ENCODE measurements around the gene LYZ.

Gene LYZ

DNA sequence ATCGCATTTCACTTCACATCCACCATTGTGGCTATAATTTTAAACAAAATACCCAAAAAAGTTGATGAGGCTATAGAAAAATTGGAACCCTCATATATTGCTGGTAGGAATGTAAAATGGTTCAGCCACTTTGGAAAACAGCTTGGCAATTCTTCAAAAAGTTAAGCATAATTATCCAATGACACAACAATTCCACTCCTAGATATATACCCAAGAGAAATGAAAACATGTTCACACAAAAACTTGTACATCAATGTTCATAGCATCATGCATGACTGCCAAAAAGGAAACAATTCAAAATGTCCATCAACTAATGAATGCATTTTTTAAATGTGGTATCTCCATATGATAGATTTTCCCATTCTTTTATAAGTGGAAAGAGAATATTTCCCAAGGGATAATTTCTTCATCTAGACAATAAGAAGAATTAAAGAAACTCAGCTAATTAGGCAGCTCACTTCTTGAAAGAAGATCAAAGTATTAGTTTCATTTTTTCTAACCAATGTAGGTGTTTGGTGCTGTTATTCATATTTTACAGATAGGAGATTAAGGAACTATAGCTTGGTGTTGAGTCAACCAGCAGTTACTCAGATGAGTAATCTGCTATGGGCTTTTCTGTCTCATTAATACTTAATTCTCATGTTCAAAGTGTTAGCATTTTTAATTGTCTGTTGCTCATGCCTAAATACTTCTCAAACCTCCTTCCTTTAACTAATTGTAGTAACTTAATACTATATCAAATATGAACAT is 44.2 kb downstream of the LYZ start:
- TF ChIP-seq GATA2 (IDR thresholded peaks at IDR 0.05; ENCODE audit: low read depth, low read length) (no peak), GATA3 (IDR thresholded peaks at IDR 0.05; ENCODE audit: low read depth, low read length) (no peak)

- TF ChIP-seq GATA2 (IDR thresholded peaks at IDR 0.05; ENCODE audit: low read depth, low read length) (no peak), GATA3 (IDR thresholded peaks at IDR 0.05; ENCODE audit: low read depth, low read length) (no peak)
Observed at GRCh38 chr12:69396041-69396440, 47.9 kb downstream of the LYZ start.

DNA sequence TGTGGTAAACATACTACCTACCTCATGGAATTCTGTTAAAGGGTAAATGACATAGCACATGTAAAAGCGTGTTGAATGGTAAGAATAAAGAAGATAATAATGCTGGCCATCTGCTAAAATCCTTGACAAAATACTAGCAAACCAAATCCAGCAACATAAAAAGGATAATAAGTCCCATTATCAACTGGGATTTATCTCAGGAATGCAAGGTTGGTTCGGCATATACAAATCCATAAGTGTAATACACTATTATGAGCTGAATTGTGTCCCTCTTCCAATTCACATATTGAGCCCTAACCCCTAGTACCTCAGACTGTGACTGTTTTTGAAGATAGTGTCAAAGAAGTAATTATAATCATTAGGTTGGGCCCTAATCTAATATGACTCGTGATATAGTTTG is 48.8 kb downstream of the LYZ start:
- no peak for TF ChIP-seq GATA2 (IDR thresholded peaks at IDR 0.05; ENCODE audit: low read depth, low read length)
- no peak for TF ChIP-seq GATA3 (IDR thresholded peaks at IDR 0.05; ENCODE audit: low read depth, low read length)

DNA sequence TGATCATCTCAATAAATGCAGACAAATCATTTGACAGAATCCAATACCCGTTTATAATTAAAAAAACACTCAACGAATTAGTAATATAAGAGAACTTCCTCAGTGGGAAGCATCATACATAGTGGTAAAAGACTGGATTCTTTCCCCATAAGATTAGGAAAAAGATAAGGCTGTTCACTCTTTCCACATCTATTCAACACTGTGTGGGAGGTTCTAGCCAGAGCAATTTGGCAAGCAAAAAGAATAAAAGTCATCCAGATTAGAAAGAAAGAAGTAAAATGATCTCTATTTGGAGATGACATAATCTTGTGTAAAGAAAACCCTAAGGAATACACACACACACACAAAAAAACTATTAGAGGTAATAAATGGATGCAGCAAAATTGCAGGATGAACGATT is 49.8 kb downstream of the LYZ start:
- TF ChIP-seq GATA2 (IDR thresholded peaks at IDR 0.05; ENCODE audit: low read depth, low read length) (no peak), GATA3 (IDR thresholded peaks at IDR 0.05; ENCODE audit: low read depth, low read length) (no peak)

DNA sequence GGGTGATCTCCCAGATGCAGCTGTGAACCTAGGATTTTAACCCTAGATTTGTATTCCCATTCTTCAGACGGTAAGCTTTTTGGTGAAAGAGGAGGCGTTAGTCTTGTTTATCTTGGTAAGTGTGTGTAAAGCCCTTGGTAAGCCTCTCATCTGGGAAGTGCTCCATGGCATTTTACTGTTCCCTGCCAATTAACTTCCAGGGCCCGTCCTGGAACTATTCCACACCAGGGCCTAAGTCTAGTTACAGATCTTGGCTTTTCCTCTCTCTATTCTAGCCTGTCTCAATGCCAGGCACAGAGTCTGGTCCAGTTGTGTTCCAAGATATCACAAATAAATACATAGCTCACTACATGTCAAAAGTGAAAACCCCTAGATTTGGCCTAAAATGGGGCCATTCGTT is 53.8 kb downstream of the LYZ start:
- TF ChIP-seq GATA2 (IDR thresholded peaks at IDR 0.05; ENCODE audit: low read depth, low read length) (no peak), GATA3 (IDR thresholded peaks at IDR 0.05; ENCODE audit: low read depth, low read length) (no peak)

All from SH-SY5Y (cell line).